HepG2 (cell line): ENCODE data around the gene DNAJC9. TPM values are rescaled to one million over a fixed set of nuclear protein-coding genes. Genes with fewer than 3 reads are reported as not detected.

ENCODE experiments used
- ATAC-seq: fragments of 200-7000 bp; cut with Tn5 transposase; 3 replicates; pipeline ENCODE4 v1.9.1; 2020; ENCODE audit warnings: mild to moderate bottlenecking, moderate library complexity
- BruUV-seq: library from RNA; stranded (reverse); fragments of 400-500 nt; replicated peaks from 2 replicates; lab custom pipeline; 2021; lab: Mats Ljungman, UMichigan
- CTCF ChIA-PET: fragments of 300-600 bp; formaldehyde crosslinking; extraction: SDS; loops from one replicate; lab custom pipeline; 2021; ENCODE audit warnings: low total read pairs, inconsistent platforms, low intra/inter-chr PET ratio; lab: Yijun Ruan, JAX
- POLR2A ChIA-PET: fragments of 350-600 bp; sonication (Branson Sonifier 250); formaldehyde crosslinking; loops from one replicate; lab custom pipeline; 2020; ENCODE audit warnings: antibody characterized with exemption, inconsistent platforms; lab: Yijun Ruan, JAX
- DNase-seq: peaks from one replicate; pipeline ENCODE4 v3.0.0-alpha.2; 2015; ENCODE audit warnings: low spot score
- FAIRE-seq: peaks from 3 replicates; lab custom pipeline; 2011; peaks lifted over from hg19 to GRCh38; lab: Jason Lieb, UNC
- H2AFZ ChIP-seq: one replicate; pipeline ENCODE4 v1.6.1; 2011; ENCODE audit warnings: low read length, inconsistent platforms
- H3K27ac ChIP-seq: fragments of 300-600 bp; 3 replicates; pipeline ENCODE4 v1.8.0; 2011; ENCODE audit warnings: mixed run types, mild to moderate bottlenecking, mixed read lengths, low read length, inconsistent platforms; ENCODE audit not compliant: insufficient read depth; ENCODE audit errors: extremely low read length
- H3K27me3 ChIP-seq, 2 experiments: fragments of 200-600 bp in 1 of 2; 2 replicates in 1 of 2; 3 replicates in 1 of 2; pipeline versions ENCODE4 v1.6.0 to v1.8.0; 2011; ENCODE audit warnings: low read length in 2 of 2, mild to moderate bottlenecking in 2 of 2, moderate library complexity in 2 of 2, inconsistent platforms in 1 of 2; ENCODE audit not compliant: insufficient read depth in 2 of 2, control insufficient read depth in 1 of 2
- H3K36me3 ChIP-seq, 2 experiments: fragments of 200-600 bp in 1 of 2; replicated peaks in 1 of 2; 2 replicates in 1 of 2; 3 replicates in 1 of 2; pipeline versions ENCODE4 v1.5.1 to v1.8.0; 2011; ENCODE audit warnings: low read length in 2 of 2, inconsistent platforms in 1 of 2; ENCODE audit not compliant: insufficient read depth in 2 of 2, control insufficient read depth in 1 of 2
- H3K4me1 ChIP-seq: 2 replicates; pipeline ENCODE4 v1.5.1; 2012; ENCODE audit warnings: low read length, inconsistent platforms; ENCODE audit not compliant: insufficient read depth
- H3K4me2 ChIP-seq: 2 replicates; pipeline ENCODE4 v1.6.0; 2011; ENCODE audit warnings: low read depth, low read length, inconsistent platforms
- H3K4me3 ChIP-seq, 3 experiments: fragments of 200-600 bp in 1 of 3; sonication (generic), shearing (Covaris generic) in 1 of 3; replicated peaks in 1 of 3; 2 replicates each; pipeline ENCODE4 v1.5.1; 2011 to 2016; ENCODE audit warnings: low read length in 3 of 3, inconsistent platforms in 2 of 3, low read depth in 2 of 3, mild to moderate bottlenecking in 2 of 3, control low read depth in 1 of 3, mixed read lengths in 1 of 3; ENCODE audit not compliant: insufficient read depth in 1 of 3
- H3K79me2 ChIP-seq: one replicate; pipeline ENCODE4 v1.6.1; 2011; ENCODE audit warnings: low read length, inconsistent platforms; ENCODE audit not compliant: insufficient read depth
- H3K9ac ChIP-seq: 2 replicates; pipeline ENCODE4 v1.6.0; 2011; ENCODE audit warnings: mild to moderate bottlenecking, low read depth, low read length, inconsistent platforms; ENCODE audit not compliant: insufficient read depth
- H3K9me3 ChIP-seq: 2 replicates; pipeline ENCODE4 v1.5.1; 2012; ENCODE audit warnings: mild to moderate bottlenecking, low read length
- H4K20me1 ChIP-seq: 2 replicates; pipeline ENCODE4 v1.6.0; 2011; ENCODE audit warnings: inconsistent platforms, mild to moderate bottlenecking, low read length, moderate library complexity; ENCODE audit not compliant: insufficient read depth
- BORCS8-MEF2B ChIP-seq: sonication (generic); formaldehyde crosslinking; IDR thresholded peaks from 2 replicates; pipeline ENCODE4 v1.8.0; 2022; ENCODE audit warnings: mild to moderate bottlenecking, missing genetic modification reagents
- FLYWCH1 ChIP-seq: sonication (generic); formaldehyde crosslinking; IDR thresholded peaks from 2 replicates; pipeline ENCODE4 v1.8.1; 2023; ENCODE audit warnings: mild to moderate bottlenecking, missing genetic modification reagents
- HOXA3 ChIP-seq: sonication (generic); formaldehyde crosslinking; IDR thresholded peaks from 2 replicates; pipeline ENCODE4 v1.5.0; 2020; ENCODE audit warnings: missing genetic modification reagents
- MIXL1 ChIP-seq: IDR thresholded peaks from 2 replicates; pipeline ENCODE4 v1.6.1; 2016
- SETDB1 ChIP-seq: sonication (generic); formaldehyde crosslinking; IDR thresholded peaks from 2 replicates; pipeline ENCODE4 v1.5.1; 2020; ENCODE audit warnings: missing genetic modification reagents, mild to moderate bottlenecking, borderline replicate concordance
- SP140L ChIP-seq: sonication (generic); formaldehyde crosslinking; IDR thresholded peaks from 2 replicates; pipeline ENCODE4 v1.4.0; 2020; ENCODE audit warnings: missing genetic modification reagents, borderline replicate concordance
- ZBTB7A ChIP-seq: sonication (generic); formaldehyde crosslinking; IDR thresholded peaks from 2 replicates; pipeline ENCODE4 v1.8.0; 2022; ENCODE audit warnings: mild to moderate bottlenecking, missing genetic modification reagents
- ZNF264 ChIP-seq: sonication (generic); formaldehyde crosslinking; IDR thresholded peaks from 2 replicates; pipeline ENCODE4 v1.4.0; 2020; ENCODE audit warnings: missing genetic modification reagents
- whole genome bisulfite sequencing: methylation state at CpG from one replicate; pipeline ENCODE4 v1.1.6; 2017; ENCODE audit warnings: low lambda C conversion rate; 5-methylcytosine and 5-hydroxymethylcytosine counted together
- in situ Hi-C: cut with HindIII; loops from 2 replicates; pipeline ENCODE4 v1.10.0; 2017; ENCODE audit warnings: low pct_unique_long_range_greater_than_20kb; ENCODE audit not compliant: extremely low pct_ligation_motif_present
- intact Hi-C: fragments of 100-400 bp; cut with micrococcal nuclease; formaldehyde crosslinking; loops from one replicate; pipeline ENCODE4 v1.10.0; 2022; ENCODE audit not compliant: unreplicated experiment
- polyA plus RNA-seq, 8 experiments: library from polyadenylated mRNA; depleted of rRNA in 3 of 8; stranded (reverse) in 7 of 8; unstranded in 1 of 8; fragments of >200 nt; fragmentation: Illumina TruSeq in 4 of 8; extraction: Trizol in 4 of 8; gene quantifications; 2 replicates each; pipeline versions ENCODE4 v1.2.1 to v1.2.3, GENCODE V29; 2011 to 2016; ENCODE audit warnings: low read depth in 4 of 8, missing spikeins in 1 of 8, mixed read lengths in 1 of 8; ENCODE audit not compliant: insufficient read depth in 1 of 8
- total RNA-seq, 5 experiments: library from RNA; depleted of rRNA; stranded (reverse); fragments of >200 nt; fragmentation: Illumina TruSeq; extraction: Trizol; gene quantifications; 2 replicates each; pipeline ENCODE4 v1.2.3, GENCODE V29; 2016; ENCODE audit warnings: low read depth in 1 of 5
- TF ChIP-seq, protein P1 (sequence below): sonication (generic); formaldehyde crosslinking; IDR thresholded peaks from 2 replicates; pipeline ENCODE4 v1.5.0; 2020; ENCODE audit warnings: missing genetic modification reagents
- TF ChIP-seq, protein P2 (sequence below): sonication (generic); formaldehyde crosslinking; IDR thresholded peaks from one replicate; pipeline ENCODE4 v1.5.1; 2020; ENCODE audit warnings: mild to moderate bottlenecking, missing genetic modification reagents; ENCODE audit errors: not compliant biosample characterization
- TF ChIP-seq, protein P3 (sequence below): sonication (generic); formaldehyde crosslinking; IDR thresholded peaks from 2 replicates; pipeline ENCODE4 v1.5.0; 2020; ENCODE audit warnings: mild to moderate bottlenecking, missing genetic modification reagents

DNAJC9 gene
- total and polyA plus RNA-seq, 2 of the 13 experiments (the other 11 are each of a cell fraction or from before 2014, with no cell fraction given), result 15.9 to 60.3 TPM

DNA sequence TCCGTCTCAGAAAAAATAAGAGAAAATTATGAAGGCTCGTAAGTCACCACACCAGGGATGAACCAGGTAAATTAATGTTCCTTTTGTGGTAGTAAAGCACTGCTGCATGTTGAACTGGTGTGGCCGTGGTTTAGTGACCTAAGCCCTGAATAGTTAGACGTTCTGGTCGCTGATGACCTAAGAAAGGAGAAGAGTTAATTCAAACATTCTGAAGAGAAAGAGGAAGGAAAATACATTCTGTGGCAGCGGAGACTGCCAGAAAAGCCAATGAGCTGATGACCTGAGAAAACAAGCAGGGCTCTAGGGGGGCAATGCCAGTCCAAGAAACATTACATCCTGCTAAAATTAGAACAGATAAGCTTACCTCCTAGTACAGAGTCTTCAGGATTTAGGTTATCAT lies 17.5 kb downstream of the DNAJC9 start:
- no peak overlapping the region for H2AFZ ChIP-seq
- no peak overlapping the region for H3K9ac ChIP-seq
- no peaks in the 10 kb centered on the region for H3K79me2 ChIP-seq
- ChIA-PET CTCF (no interaction called here), POLR2A (no interaction called here)
- ATAC-seq (no peak), DNase-seq (no peak), FAIRE-seq (no peak)
- H4K20me1 ChIP-seq, result no peaks in the 10 kb centered on the region
- intact Hi-C loops (no loop called here), in situ Hi-C loops (no loop called here)
- H3K9me3 ChIP-seq, result no peaks in the 10 kb centered on the region
- H3K4me1 ChIP-seq, result no peaks in the 10 kb centered on the region
- no TSS peak for BruUV-seq
- peaks cover 1 to 11% of the 10 kb centered on the region in 2 experiments; a peak in 3 of 5 replicates for H3K36me3 ChIP-seq
- no peak overlapping the region for H3K4me2 ChIP-seq
- H3K27me3 ChIP-seq, result no peaks in the 10 kb centered on the region
- 98% methylated on average over 6 of the region's 6 CpGs for WGBS
- TF ChIP-seq, protein P1, sequence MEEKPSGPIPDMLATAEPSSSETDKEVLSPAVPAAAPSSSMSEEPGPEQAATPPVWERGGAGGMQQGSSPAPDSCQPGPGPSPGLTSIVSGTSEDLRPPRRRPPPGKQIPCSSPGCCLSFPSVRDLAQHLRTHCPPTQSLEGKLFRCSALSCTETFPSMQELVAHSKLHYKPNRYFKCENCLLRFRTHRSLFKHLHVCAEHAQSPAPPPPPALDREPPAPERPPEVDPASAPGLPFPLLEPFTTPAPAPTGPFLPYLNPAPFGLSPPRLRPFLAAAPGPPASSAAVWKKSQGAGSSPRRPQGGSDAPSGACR (CRISPR knock-in tag), result no peak
- no peak for TF ChIP-seq SETDB1 (CRISPR knock-in tag)
- no peak for TF ChIP-seq MIXL1 (CRISPR knock-in tag)
- TF ChIP-seq, protein P2, sequence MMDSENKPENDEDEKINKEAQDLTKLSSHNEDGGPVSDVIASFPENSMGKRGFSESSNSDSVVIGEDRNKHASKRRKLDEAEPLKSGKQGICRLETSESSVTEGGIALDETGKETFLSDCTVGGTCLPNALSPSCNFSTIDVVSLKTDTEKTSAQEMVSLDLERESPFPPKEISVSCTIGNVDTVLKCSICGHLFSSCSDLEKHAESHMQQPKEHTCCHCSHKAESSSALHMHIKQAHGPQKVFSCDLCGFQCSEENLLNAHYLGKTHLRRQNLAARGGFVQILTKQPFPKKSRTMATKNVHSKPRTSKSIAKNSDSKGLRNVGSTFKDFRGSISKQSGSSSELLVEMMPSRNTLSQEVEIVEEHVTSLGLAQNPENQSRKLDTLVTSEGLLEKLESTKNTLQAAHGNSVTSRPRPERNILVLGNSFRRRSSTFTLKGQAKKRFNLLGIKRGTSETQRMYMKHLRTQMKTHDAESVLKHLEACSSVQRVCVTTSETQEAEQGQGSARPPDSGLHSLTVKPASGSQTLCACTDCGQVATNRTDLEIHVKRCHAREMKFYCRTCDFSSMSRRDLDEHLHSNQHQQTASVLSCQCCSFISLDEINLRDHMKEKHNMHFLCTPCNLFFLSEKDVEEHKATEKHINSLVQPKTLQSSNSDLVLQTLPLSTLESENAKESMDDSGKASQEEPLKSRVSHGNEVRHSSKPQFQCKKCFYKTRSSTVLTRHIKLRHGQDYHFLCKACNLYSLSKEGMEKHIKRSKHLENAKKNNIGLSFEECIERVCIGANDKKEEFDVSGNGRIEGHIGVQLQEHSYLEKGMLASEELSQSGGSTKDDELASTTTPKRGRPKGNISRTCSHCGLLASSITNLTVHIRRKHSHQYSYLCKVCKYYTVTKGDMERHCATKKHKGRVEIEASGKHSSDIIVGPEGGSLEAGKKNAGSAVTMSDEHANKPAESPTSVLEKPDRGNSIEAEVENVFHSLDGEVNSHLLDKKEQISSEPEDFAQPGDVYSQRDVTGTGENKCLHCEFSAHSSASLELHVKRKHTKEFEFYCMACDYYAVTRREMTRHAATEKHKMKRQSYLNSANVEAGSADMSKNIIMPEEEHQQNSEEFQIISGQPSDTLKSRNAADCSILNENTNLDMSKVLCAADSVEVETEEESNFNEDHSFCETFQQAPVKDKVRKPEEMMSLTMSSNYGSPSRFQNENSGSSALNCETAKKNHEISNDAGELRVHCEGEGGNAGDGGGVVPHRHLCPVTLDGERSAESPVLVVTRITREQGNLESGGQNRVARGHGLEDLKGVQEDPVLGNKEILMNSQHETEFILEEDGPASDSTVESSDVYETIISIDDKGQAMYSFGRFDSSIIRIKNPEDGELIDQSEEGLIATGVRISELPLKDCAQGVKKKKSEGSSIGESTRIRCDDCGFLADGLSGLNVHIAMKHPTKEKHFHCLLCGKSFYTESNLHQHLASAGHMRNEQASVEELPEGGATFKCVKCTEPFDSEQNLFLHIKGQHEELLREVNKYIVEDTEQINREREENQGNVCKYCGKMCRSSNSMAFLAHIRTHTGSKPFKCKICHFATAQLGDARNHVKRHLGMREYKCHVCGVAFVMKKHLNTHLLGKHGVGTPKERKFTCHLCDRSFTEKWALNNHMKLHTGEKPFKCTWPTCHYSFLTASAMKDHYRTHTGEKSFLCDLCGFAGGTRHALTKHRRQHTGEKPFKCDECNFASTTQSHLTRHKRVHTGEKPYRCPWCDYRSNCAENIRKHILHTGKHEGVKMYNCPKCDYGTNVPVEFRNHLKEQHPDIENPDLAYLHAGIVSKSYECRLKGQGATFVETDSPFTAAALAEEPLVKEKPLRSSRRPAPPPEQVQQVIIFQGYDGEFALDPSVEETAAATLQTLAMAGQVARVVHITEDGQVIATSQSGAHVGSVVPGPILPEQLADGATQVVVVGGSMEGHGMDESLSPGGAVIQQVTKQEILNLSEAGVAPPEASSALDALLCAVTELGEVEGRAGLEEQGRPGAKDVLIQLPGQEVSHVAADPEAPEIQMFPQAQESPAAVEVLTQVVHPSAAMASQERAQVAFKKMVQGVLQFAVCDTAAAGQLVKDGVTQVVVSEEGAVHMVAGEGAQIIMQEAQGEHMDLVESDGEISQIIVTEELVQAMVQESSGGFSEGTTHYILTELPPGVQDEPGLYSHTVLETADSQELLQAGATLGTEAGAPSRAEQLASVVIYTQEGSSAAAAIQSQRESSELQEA (CRISPR knock-in tag), result no peak
- no peak for TF ChIP-seq BORCS8-MEF2B
- TF ChIP-seq, protein P3, sequence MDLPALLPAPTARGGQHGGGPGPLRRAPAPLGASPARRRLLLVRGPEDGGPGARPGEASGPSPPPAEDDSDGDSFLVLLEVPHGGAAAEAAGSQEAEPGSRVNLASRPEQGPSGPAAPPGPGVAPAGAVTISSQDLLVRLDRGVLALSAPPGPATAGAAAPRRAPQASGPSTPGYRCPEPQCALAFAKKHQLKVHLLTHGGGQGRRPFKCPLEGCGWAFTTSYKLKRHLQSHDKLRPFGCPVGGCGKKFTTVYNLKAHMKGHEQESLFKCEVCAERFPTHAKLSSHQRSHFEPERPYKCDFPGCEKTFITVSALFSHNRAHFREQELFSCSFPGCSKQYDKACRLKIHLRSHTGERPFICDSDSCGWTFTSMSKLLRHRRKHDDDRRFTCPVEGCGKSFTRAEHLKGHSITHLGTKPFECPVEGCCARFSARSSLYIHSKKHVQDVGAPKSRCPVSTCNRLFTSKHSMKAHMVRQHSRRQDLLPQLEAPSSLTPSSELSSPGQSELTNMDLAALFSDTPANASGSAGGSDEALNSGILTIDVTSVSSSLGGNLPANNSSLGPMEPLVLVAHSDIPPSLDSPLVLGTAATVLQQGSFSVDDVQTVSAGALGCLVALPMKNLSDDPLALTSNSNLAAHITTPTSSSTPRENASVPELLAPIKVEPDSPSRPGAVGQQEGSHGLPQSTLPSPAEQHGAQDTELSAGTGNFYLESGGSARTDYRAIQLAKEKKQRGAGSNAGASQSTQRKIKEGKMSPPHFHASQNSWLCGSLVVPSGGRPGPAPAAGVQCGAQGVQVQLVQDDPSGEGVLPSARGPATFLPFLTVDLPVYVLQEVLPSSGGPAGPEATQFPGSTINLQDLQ (CRISPR knock-in tag), result no peak
- no peak for TF ChIP-seq ZNF264 (CRISPR knock-in tag)
- TF ChIP-seq FLYWCH1 (CRISPR knock-in tag), result no peak
- TF ChIP-seq SP140L, result no peak
- no peak for TF ChIP-seq ZBTB7A (CRISPR knock-in tag)
- no peak for TF ChIP-seq HOXA3 (CRISPR knock-in tag)
- no peak overlapping the region for H3K27ac ChIP-seq
- no peak overlapping the region for H3K4me3 ChIP-seq
